Measurements from ENCODE around the gene SNRPA. TPM values are rescaled to one million over a fixed set of nuclear protein-coding genes. Genes with fewer than 3 reads are reported as not detected.

SNRPA gene
- polyA plus RNA-seq, 1 donor (not counting 4 experiments of a cell fraction or from before 2014, with no cell fraction given) = 93.4 TPM

DNA sequence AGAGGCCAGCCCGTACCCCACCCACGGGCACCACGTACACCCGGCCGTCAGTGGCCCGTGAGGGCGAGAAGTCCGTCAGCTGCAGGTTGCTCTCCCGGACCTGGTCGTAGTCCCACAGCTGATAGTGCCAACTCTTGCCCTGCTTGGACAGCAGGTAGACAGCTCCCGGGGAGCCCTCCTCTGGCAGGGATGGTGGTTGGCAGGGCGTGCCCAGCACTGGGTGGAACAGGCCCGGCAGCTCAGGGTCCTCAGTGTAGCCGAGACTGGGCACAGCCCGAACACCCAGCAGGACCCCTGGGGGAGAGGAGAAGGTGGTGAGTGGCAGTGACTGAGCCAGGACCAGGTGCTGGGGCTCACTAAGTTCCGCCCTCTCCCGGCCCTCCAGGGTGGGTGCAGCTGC, 8.5 kb upstream of the SNRPA start:
- H4K20me1 ChIP-seq (ENCODE audit: control insufficient read depth, extremely low read depth, insufficient read depth, low read length) = no peaks in the 10 kb centered on the region
- no peak overlapping the region for H3K4me3 ChIP-seq (ENCODE audit: control insufficient read depth in 2 of 3, extremely low read depth in 1 of 3, insufficient read depth in 2 of 3, low read depth in 1 of 3, low read length in 3 of 3)
- H3K27me3 ChIP-seq (ENCODE audit: control insufficient read depth, extremely low read depth, insufficient read depth, low read length) = no peaks in the 10 kb centered on the region
- H3K79me2 ChIP-seq (ENCODE audit: control insufficient read depth, insufficient read depth, low read length) = no peaks in the 10 kb centered on the region
- dilution Hi-C loops (cut with MboI; ENCODE audit: extremely low pct_ligation_motif_present, low sequenced_read_pairs) = no loop called here
- no peak overlapping the region for H3K27ac ChIP-seq (ENCODE audit: control insufficient read depth, insufficient read depth, low read length)
- H2AFZ ChIP-seq (ENCODE audit: control insufficient read depth, low read length) = no peak overlapping the region
- TF ChIP-seq EZH2 (IDR thresholded peaks at IDR 0.05; ENCODE audit: low read length) = no peak
- TF ChIP-seq, protein P1, sequence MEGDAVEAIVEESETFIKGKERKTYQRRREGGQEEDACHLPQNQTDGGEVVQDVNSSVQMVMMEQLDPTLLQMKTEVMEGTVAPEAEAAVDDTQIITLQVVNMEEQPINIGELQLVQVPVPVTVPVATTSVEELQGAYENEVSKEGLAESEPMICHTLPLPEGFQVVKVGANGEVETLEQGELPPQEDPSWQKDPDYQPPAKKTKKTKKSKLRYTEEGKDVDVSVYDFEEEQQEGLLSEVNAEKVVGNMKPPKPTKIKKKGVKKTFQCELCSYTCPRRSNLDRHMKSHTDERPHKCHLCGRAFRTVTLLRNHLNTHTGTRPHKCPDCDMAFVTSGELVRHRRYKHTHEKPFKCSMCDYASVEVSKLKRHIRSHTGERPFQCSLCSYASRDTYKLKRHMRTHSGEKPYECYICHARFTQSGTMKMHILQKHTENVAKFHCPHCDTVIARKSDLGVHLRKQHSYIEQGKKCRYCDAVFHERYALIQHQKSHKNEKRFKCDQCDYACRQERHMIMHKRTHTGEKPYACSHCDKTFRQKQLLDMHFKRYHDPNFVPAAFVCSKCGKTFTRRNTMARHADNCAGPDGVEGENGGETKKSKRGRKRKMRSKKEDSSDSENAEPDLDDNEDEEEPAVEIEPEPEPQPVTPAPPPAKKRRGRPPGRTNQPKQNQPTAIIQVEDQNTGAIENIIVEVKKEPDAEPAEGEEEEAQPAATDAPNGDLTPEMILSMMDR (optimal IDR thresholded peaks at IDR 0.05 in 1 of 3, IDR thresholded peaks at IDR 0.05 in 1 of 3, conservative IDR thresholded peaks at IDR 0.05 in 1 of 3; ENCODE audit: extremely low read depth in 1 of 3, insufficient read depth in 2 of 3, low read length in 3 of 3) = no peak
- H3K9me1 ChIP-seq (ENCODE audit: control insufficient read depth, extremely low read depth, insufficient read depth, low read length) = no peaks in the 10 kb centered on the region
- DNase-seq (ENCODE audit: low read depth, low spot score) (no peak), FAIRE-seq (no peak)
- no peak overlapping the region for H3K4me2 ChIP-seq (ENCODE audit: control insufficient read depth, extremely low read depth, insufficient read depth, low read depth, low read length)
- no peak overlapping the region for H3K9ac ChIP-seq (ENCODE audit: control insufficient read depth, extremely low read depth, insufficient read depth, low read length)
- no peaks in the 10 kb centered on the region for H3K9me3 ChIP-seq (ENCODE audit: control insufficient read depth, low read depth, low read length)
- peaks cover 2% of the 10 kb centered on the region for H3K4me1 ChIP-seq (ENCODE audit: control insufficient read depth, extremely low read depth, insufficient read depth, low read length)
- H3K36me3 ChIP-seq (ENCODE audit: control insufficient read depth in 2 of 2, extremely low read depth in 1 of 2, insufficient read depth in 2 of 2, low read length in 2 of 2) = peaks cover 13 to 27% of the 10 kb centered on the region in 2 experiments

DNA sequence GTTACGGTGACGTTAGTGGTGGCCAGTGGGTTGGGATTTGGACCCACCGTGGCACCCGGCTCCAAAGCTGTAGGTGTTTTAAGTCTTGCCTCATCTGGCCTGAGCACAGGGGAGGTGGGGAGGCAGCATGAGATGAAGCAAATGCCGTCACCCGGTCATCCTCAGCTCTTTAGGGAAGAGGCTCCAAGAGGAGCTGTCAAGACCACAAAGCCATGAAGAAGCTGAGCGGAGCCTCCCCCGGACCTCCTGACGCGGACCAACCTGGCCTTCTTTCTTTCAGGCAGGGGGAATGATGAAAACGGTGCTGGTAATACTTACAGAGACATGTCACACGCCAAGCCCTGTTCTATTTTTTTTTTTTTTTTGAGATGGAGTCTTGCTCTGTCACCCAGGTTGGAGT, 8.1 kb upstream of the SNRPA start:
- no peak for TF ChIP-seq EZH2 (IDR thresholded peaks at IDR 0.05; ENCODE audit: low read length)
- TF ChIP-seq, protein P1 (optimal IDR thresholded peaks at IDR 0.05 in 1 of 3, IDR thresholded peaks at IDR 0.05 in 1 of 3, conservative IDR thresholded peaks at IDR 0.05 in 1 of 3; ENCODE audit: extremely low read depth in 1 of 3, insufficient read depth in 2 of 3, low read length in 3 of 3) = no peak
- no peak overlapping the region for H3K9ac ChIP-seq (ENCODE audit: control insufficient read depth, extremely low read depth, insufficient read depth, low read length)
- peaks cover 11 to 25% of the 10 kb centered on the region in 2 experiments for H3K36me3 ChIP-seq (ENCODE audit: control insufficient read depth in 2 of 2, extremely low read depth in 1 of 2, insufficient read depth in 2 of 2, low read length in 2 of 2)
- no peak for FAIRE-seq
- H3K9me1 ChIP-seq (ENCODE audit: control insufficient read depth, extremely low read depth, insufficient read depth, low read length) = no peaks in the 10 kb centered on the region
- H3K9me3 ChIP-seq (ENCODE audit: control insufficient read depth, low read depth, low read length) = no peaks in the 10 kb centered on the region
- no peaks in the 10 kb centered on the region for H3K27me3 ChIP-seq (ENCODE audit: control insufficient read depth, extremely low read depth, insufficient read depth, low read length)
- H3K79me2 ChIP-seq (ENCODE audit: control insufficient read depth, insufficient read depth, low read length) = no peaks in the 10 kb centered on the region
- dilution Hi-C loops (cut with MboI; ENCODE audit: extremely low pct_ligation_motif_present, low sequenced_read_pairs) = no loop called here
- H3K4me1 ChIP-seq (ENCODE audit: control insufficient read depth, extremely low read depth, insufficient read depth, low read length) = peaks cover 2% of the 10 kb centered on the region
- no peak overlapping the region for H3K4me2 ChIP-seq (ENCODE audit: control insufficient read depth, extremely low read depth, insufficient read depth, low read depth, low read length)
- no peak overlapping the region for H3K4me3 ChIP-seq (ENCODE audit: control insufficient read depth in 2 of 3, extremely low read depth in 1 of 3, insufficient read depth in 2 of 3, low read depth in 1 of 3, low read length in 3 of 3)
- H3K27ac ChIP-seq (ENCODE audit: control insufficient read depth, insufficient read depth, low read length) = no peak overlapping the region
- H4K20me1 ChIP-seq (ENCODE audit: control insufficient read depth, extremely low read depth, insufficient read depth, low read length) = no peaks in the 10 kb centered on the region
- no peak for DNase-seq (ENCODE audit: low read depth, low spot score)
- H2AFZ ChIP-seq (ENCODE audit: control insufficient read depth, low read length) = no peak overlapping the region

Data from keratinocyte (primary cell).